Measurements from ENCODE around the gene CDC14A.

CDC14A gene

GRCh38 chr1:100511773-100512172, 159.5 kb downstream of the CDC14A start:
- DNase-seq (ENCODE audit: insufficient read length, low spot score): no peak
- no peak for TF ChIP-seq CTCF (IDR thresholded peaks at IDR 0.05; ENCODE audit: insufficient read depth, missing control alignments)
- FAIRE-seq: no peak

- DNase-seq (ENCODE audit: insufficient read length, low spot score) (no peak), FAIRE-seq (no peak)
- TF ChIP-seq CTCF (IDR thresholded peaks at IDR 0.05; ENCODE audit: insufficient read depth, missing control alignments): no peak
These were observed 160.6 kb downstream of the CDC14A start for GRCh38 chr1:100512803-100513352.

- TF ChIP-seq CTCF (IDR thresholded peaks at IDR 0.05; ENCODE audit: insufficient read depth, missing control alignments): no peak
- no peak for FAIRE-seq
- DNase-seq (ENCODE audit: insufficient read length, low spot score): no peak
These were observed 164.6 kb downstream of the CDC14A start for GRCh38 chr1:100516857-100517256.

GRCh38 chr1:100517515-100517914, 165.2 kb downstream of the CDC14A start:
- FAIRE-seq: no peak
- TF ChIP-seq CTCF (IDR thresholded peaks at IDR 0.05; ENCODE audit: insufficient read depth, missing control alignments): no peak
- no peak for DNase-seq (ENCODE audit: insufficient read length, low spot score)

- DNase-seq (ENCODE audit: insufficient read length, low spot score) (no peak), FAIRE-seq (no peak)
- no peak for TF ChIP-seq CTCF (IDR thresholded peaks at IDR 0.05; ENCODE audit: insufficient read depth, missing control alignments)
These were observed 165.7 kb downstream of the CDC14A start for GRCh38 chr1:100518023-100518422.

GRCh38 chr1:100523038-100523652, 170.8 kb downstream of the CDC14A start:
- DNase-seq (ENCODE audit: insufficient read length, low spot score) (no peak), FAIRE-seq (no peak)
- no peak for TF ChIP-seq CTCF (IDR thresholded peaks at IDR 0.05; ENCODE audit: insufficient read depth, missing control alignments)

GRCh38 chr1:100524355-100524754, 172.0 kb downstream of the CDC14A start:
- TF ChIP-seq CTCF (IDR thresholded peaks at IDR 0.05; ENCODE audit: insufficient read depth, missing control alignments): no peak
- DNase-seq (ENCODE audit: insufficient read length, low spot score) (no peak), FAIRE-seq (no peak)

All from D721Med (cell line).